Cardiac muscle cell (in vitro differentiated cells and primary cell): ENCODE measurements around the gene CCDC157. TPM values are rescaled to one million over a fixed set of nuclear protein-coding genes. Genes with fewer than 3 reads are reported as not detected.

Source experiments
- DNase-seq, 2 donors: peaks; one replicate each; pipeline versions ENCODE4 v3.0.0 to v3.0.0-alpha.2; 2010 to 2017; ENCODE audit warnings: low read depth in 1 of 2, low spot score in 1 of 2
- H3K27ac ChIP-seq: fragments of 200-600 bp; sonication (generic); 2 replicates; pipeline ENCODE4 v1.5.1; 2016
- H3K27me3 ChIP-seq: fragments of 200-600 bp; sonication (generic); 2 replicates; pipeline ENCODE4 v1.6.0; 2016; ENCODE audit warnings: control low read depth
- H3K36me3 ChIP-seq: fragments of 200-600 bp; sonication (generic); 2 replicates; pipeline ENCODE4 v1.5.1; 2016; ENCODE audit warnings: control low read depth
- H3K4me1 ChIP-seq: fragments of 200-600 bp; sonication (generic); 2 replicates; pipeline ENCODE4 v1.8.1; 2017; ENCODE audit warnings: low read depth, mild to moderate bottlenecking, mixed run types
- H3K4me3 ChIP-seq: fragments of 200-600 bp; sonication (generic); 2 replicates; pipeline ENCODE4 v1.5.1; 2016; ENCODE audit warnings: mild to moderate bottlenecking
- H3K9me3 ChIP-seq: fragments of 200-600 bp; sonication (generic); 2 replicates; pipeline ENCODE4 v1.5.1; 2017; ENCODE audit warnings: low read depth, mild to moderate bottlenecking, control low read depth
- polyA plus RNA-seq: library from polyadenylated mRNA; unstranded; fragments of >200 nt; fragmentation: Nextera tagmentation; extraction: Ambion mirVana; gene quantifications from 2 replicates; pipeline ENCODE4 v1.2.1, GENCODE V29; 2016
- total RNA-seq: library from RNA; depleted of rRNA; stranded (reverse); fragments of >200 nt; gene quantifications from 2 replicates; pipeline ENCODE4 v1.2.3, GENCODE V29; 2016
- TF ChIP-seq, protein P1 (sequence below): IDR thresholded peaks from 2 replicates; pipeline ENCODE4 v1.5.1; 2012; ENCODE audit warnings: low read depth, mild to moderate bottlenecking, low read length

The CCDC157 gene
- total and polyA plus RNA-seq, 2 experiments from 2014 or later, result 7.1 to 8.7 TPM

- DNase-seq, result peak; percentile 100
- TF ChIP-seq, protein P1, sequence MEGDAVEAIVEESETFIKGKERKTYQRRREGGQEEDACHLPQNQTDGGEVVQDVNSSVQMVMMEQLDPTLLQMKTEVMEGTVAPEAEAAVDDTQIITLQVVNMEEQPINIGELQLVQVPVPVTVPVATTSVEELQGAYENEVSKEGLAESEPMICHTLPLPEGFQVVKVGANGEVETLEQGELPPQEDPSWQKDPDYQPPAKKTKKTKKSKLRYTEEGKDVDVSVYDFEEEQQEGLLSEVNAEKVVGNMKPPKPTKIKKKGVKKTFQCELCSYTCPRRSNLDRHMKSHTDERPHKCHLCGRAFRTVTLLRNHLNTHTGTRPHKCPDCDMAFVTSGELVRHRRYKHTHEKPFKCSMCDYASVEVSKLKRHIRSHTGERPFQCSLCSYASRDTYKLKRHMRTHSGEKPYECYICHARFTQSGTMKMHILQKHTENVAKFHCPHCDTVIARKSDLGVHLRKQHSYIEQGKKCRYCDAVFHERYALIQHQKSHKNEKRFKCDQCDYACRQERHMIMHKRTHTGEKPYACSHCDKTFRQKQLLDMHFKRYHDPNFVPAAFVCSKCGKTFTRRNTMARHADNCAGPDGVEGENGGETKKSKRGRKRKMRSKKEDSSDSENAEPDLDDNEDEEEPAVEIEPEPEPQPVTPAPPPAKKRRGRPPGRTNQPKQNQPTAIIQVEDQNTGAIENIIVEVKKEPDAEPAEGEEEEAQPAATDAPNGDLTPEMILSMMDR, result no peak
- peaks cover 20% of the 10 kb centered on the region for H3K4me1 ChIP-seq
- H3K4me3 ChIP-seq, result peak overlapping the region; percentile 54
- H3K27ac ChIP-seq, result peak overlapping the region; percentile 90
- peaks cover 4% of the 10 kb centered on the region for H3K36me3 ChIP-seq
- H3K27me3 ChIP-seq, result no peaks in the 10 kb centered on the region
- no peaks in the 10 kb centered on the region for H3K9me3 ChIP-seq
These were observed 67.2 kb downstream of the CCDC157 start for GRCh38 chr22:30423959-30424533.

DNA sequence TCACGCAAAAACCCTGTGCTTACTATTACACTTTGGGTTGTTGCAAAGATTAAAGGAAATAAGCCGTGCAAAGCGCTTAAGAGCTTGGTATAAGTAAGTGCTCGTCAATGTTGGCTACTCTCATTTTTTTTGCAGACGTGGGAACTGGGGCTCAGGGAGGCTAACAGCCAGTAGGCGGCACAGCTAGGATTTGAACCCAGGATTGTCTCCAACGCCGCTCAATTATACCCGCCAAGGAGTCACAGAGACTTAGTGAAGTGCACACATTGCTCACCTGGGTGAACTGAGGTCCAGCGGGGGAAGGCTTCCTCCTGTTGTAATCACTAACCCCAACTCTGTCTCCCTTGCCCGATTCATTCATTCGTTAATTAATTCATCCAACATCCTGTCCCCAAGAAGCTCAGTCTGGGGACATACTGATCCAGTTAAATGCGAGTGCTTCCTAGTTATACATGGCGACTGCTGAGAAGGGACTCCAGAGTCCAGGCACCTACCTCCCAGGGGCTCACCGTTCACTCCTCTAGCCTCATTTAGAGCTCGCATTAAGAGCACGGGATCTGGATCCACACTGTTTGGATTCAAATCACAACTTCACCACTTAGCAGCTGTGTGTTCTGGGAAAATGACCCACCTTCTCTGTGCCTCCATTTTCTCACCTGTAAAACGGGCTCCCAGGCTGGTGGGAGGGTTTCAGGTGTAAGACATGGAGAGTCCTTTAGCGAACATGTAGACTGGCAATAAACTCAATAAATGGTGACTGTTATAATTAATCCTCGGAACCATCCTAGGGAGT lies 67.9 kb downstream of the CCDC157 start:
- Histone ChIP-seq H3K4me1 (peaks cover 20% of the 10 kb centered on the region), H3K4me3 (peak overlapping the region; percentile 58), H3K27me3 (no peaks in the 10 kb centered on the region), H3K27ac (peak overlapping the region; percentile 90), H3K9me3 (no peaks in the 10 kb centered on the region), H3K36me3 (peaks cover 4% of the 10 kb centered on the region)
- TF ChIP-seq, protein P1, result no peak
- DNase-seq, result peak in 1 of 2 donors; percentile 23

DNA sequence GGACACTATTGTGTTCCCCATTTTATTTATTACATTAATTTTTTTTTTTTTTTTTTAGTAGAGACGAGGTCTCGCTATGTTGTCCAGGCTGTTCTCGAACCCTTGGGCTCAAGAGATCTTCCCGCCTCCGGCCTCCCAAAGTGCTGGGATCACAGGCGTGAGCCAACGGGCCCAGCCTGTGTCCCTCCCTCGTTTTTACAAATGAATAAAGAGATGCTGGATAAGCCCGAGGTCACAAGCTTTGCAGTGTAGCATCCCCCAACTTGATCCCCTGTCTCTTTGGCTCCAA lies 68.5 kb downstream of the CCDC157 start:
- DNase-seq, result no peak
- H3K27me3 ChIP-seq, result no peaks in the 10 kb centered on the region
- H3K36me3 ChIP-seq, result peaks cover 4% of the 10 kb centered on the region
- no peaks in the 10 kb centered on the region for H3K9me3 ChIP-seq
- TF ChIP-seq, protein P1, result no peak
- peak overlapping the region; percentile 38 for H3K27ac ChIP-seq
- H3K4me3 ChIP-seq, result peak overlapping the region; percentile 58
- peaks cover 20% of the 10 kb centered on the region for H3K4me1 ChIP-seq

- peak; percentile 76 to 84 for DNase-seq
- Histone ChIP-seq H3K9me3 (no peaks in the 10 kb centered on the region), H3K27me3 (no peaks in the 10 kb centered on the region), H3K4me1 (peaks cover 20% of the 10 kb centered on the region), H3K27ac (peak within 1 kb of the TSS; percentile 90), H3K36me3 (peaks cover 4% of the 10 kb centered on the region), H3K4me3 (peak within 1 kb of the TSS; percentile 58)
- TF ChIP-seq, protein P1, result no peak
These were observed 69.0 kb downstream of the CCDC157 start, which contains the start of gene MTFP1 for GRCh38 chr22:30425616-30426387. MTFP1 (plus strand) TSS chr22:30425768; CDS start chr22:30425880, 112 bp downstream.

Other genes with a start within 250 kb of the CCDC157 start
- 0.39 and 1.0 TPM in 2 replicates for gene LIF, start 110.2 kb upstream of the CCDC157 start, total RNA-seq
- 0.64 and 1.7 TPM in 2 replicates for gene LIF, start 110.2 kb upstream of the CCDC157 start, polyA plus RNA-seq
- gene OSM, start 90.2 kb upstream of the CCDC157 start, total RNA-seq, result not detected in 2 replicates
- gene OSM, start 90.2 kb upstream of the CCDC157 start, polyA plus RNA-seq, result not detected in 2 replicates
- 19.0 and 19.6 TPM in 2 replicates for gene CASTOR1, start 67.5 kb upstream of the CCDC157 start, total RNA-seq
- 22.2 and 29.0 TPM in 2 replicates for gene CASTOR1, start 67.5 kb upstream of the CCDC157 start, polyA plus RNA-seq
- gene TBC1D10A, start 30.1 kb upstream of the CCDC157 start, total RNA-seq, result 18.8 and 21.8 TPM in 2 replicates
- 11.8 and 14.9 TPM in 2 replicates for gene TBC1D10A, start 30.1 kb upstream of the CCDC157 start, polyA plus RNA-seq
- 90.5 and 160 TPM in 2 replicates for gene SF3A1, start 113 bp upstream of the CCDC157 start, total RNA-seq
- 92.6 and 124 TPM in 2 replicates for gene SF3A1, start 113 bp upstream of the CCDC157 start, polyA plus RNA-seq
- 30.4 and 39.8 TPM in 2 replicates for gene RNF215, start 30.4 kb downstream of the CCDC157 start, total RNA-seq
- 9.5 and 13.1 TPM in 2 replicates for gene RNF215, start 30.4 kb downstream of the CCDC157 start, polyA plus RNA-seq
- 2.2 and 2.9 TPM in 2 replicates for gene SEC14L2, start 40.0 kb downstream of the CCDC157 start, total RNA-seq
- gene SEC14L2, start 40.0 kb downstream of the CCDC157 start, polyA plus RNA-seq, result 11.2 and 13.9 TPM in 2 replicates
- 39.3 and 73.4 TPM in 2 replicates for gene MTFP1, start 68.8 kb downstream of the CCDC157 start, total RNA-seq
- 64.8 and 100.0 TPM in 2 replicates for gene MTFP1, start 68.8 kb downstream of the CCDC157 start, polyA plus RNA-seq
- not detected in 2 replicates for gene SEC14L3, start 115.0 kb downstream of the CCDC157 start, total RNA-seq
- gene SEC14L3, start 115.0 kb downstream of the CCDC157 start, polyA plus RNA-seq, result not detected in 2 replicates
- 0.33 TPM in 1 of 2 replicates, not detected in the other for gene SEC14L4, start 148.7 kb downstream of the CCDC157 start, total RNA-seq
- gene SEC14L4, start 148.7 kb downstream of the CCDC157 start, polyA plus RNA-seq, result 0.09 TPM in 1 of 2 replicates, not detected in the other
- gene SEC14L6, start 189.7 kb downstream of the CCDC157 start, total RNA-seq, result 2.4 and 4.7 TPM in 2 replicates
- 1.2 and 2.2 TPM in 2 replicates for gene SEC14L6, start 189.7 kb downstream of the CCDC157 start, polyA plus RNA-seq
- 0.32 and 2.9 TPM in 2 replicates for gene GAL3ST1, start 217.7 kb downstream of the CCDC157 start, total RNA-seq
- 1.5 and 4.6 TPM in 2 replicates for gene GAL3ST1, start 217.7 kb downstream of the CCDC157 start, polyA plus RNA-seq
- 49.1 and 56.3 TPM in 2 replicates for gene PES1, start 234.9 kb downstream of the CCDC157 start, total RNA-seq
- gene PES1, start 234.9 kb downstream of the CCDC157 start, polyA plus RNA-seq, result 52.5 and 57.7 TPM in 2 replicates